Esophagus squamous epithelium (tissue), 5 donors: ENCODE measurements around the gene ASMT. TPM values are rescaled to one million over a fixed set of nuclear protein-coding genes. Genes with fewer than 3 reads are reported as not detected.
"Not testable (repeated sequence)": the region's sequence is repeated elsewhere in the genome, so short reads cannot be mapped to it uniquely, and the experiment has no call there.

ENCODE experiments used
- DNase-seq: peaks from one replicate; lab custom pipeline; 2025; lab: John Stamatoyannopoulos, UW
- H3K27ac ChIP-seq, 4 donors: fragments of 200-600 bp; sonication (generic); one replicate each; pipeline ENCODE4 v1.5.1; 2016 to 2019; ENCODE audit warnings: mild to moderate bottlenecking in 1 of 4
- H3K27me3 ChIP-seq, 4 donors: fragments of 200-600 bp; sonication (generic); 1 replicate in 3 of 4; 2 replicates in 1 of 4; pipeline versions ENCODE4 v1.5.1 to v1.6.0; 2017 to 2021; ENCODE audit warnings: antibody characterized with exemption in 1 of 4
- H3K36me3 ChIP-seq, 3 donors: fragments of 200-600 bp; sonication (generic); one replicate each; pipeline ENCODE4 v1.5.1; 2016 to 2019
- H3K4me1 ChIP-seq, 3 donors: fragments of 200-600 bp; sonication (generic); one replicate each; pipeline ENCODE4 v1.5.1; 2017 to 2019
- H3K4me3 ChIP-seq, 4 donors: fragments of 200-600 bp; sonication (generic); 1 replicate in 3 of 4; 2 replicates in 1 of 4; pipeline ENCODE4 v1.5.1; 2016 to 2019; ENCODE audit warnings: mild to moderate bottlenecking in 2 of 4, moderate library complexity in 1 of 4
- H3K9me3 ChIP-seq, 3 donors: fragments of 200-600 bp; sonication (generic); one replicate each; pipeline ENCODE4 v1.5.1; 2016 to 2019
- CTCF ChIP-seq, 6 experiments: fragments of 450-650 bp in 4 of 6; fragments of 200-600 bp in 2 of 6; sonication (generic) in 2 of 6; IDR thresholded peaks; one replicate each; pipeline ENCODE4 v1.5.1; 2016 to 2019; ENCODE audit warnings: antibody characterized with exemption in 6 of 6, mild to moderate bottlenecking in 4 of 6, moderate library complexity in 4 of 6
- POLR2A ChIP-seq, 4 donors: fragments of 450-650 bp; IDR thresholded peaks; one replicate each; pipeline ENCODE4 v1.6.1; 2017; ENCODE audit warnings: antibody characterized with exemption in 4 of 4, mild to moderate bottlenecking in 4 of 4, moderate library complexity in 3 of 4
- WGBS, 2 donors: methylation state at CpG; one replicate each; pipeline ENCODE4 v1.1.5; 2018; 5-methylcytosine and 5-hydroxymethylcytosine counted together
- intact Hi-C: fragments of 100-400 bp; cut with DNase I; formaldehyde crosslinking; loops from one replicate; pipeline ENCODE4 v1.15.0; 2022
- total RNA-seq, 4 donors: library from RNA; depleted of rRNA; stranded (reverse); fragments of >200 nt; gene quantifications; one replicate each; pipeline ENCODE4 v1.1.0, GENCODE V29; 2016
- donor health status: DM: yes; HTN: yes; CAD: no.

The ASMT gene
- total RNA-seq, 4 donors from 2014 or later = not detected

DNA sequence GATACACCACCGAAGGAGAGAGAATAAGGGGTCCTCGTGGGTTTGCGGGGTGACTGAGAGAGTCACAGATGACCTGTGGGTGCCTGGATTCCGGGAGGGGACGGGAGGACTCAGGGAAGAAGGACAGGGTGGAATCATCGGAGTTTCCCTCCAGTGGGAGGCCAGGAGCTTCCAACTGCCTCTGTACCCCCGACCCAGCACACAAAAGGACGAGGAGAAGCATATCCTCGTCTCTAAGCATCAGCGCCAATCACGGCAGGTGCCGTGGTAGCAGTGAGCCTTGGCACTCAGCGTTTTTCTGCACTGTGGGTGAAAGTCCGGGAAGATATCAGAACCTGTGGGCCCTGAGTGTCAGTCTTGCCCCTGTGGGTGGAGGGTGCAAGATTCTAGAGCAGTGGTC lies 62.0 kb downstream of the ASMT start:
- no peak for DNase-seq
- Histone ChIP-seq H3K9me3 (no peaks in the 10 kb centered on the region), H3K36me3 (no peaks in the 10 kb centered on the region), H3K4me3 (no peak overlapping the region), H3K4me1 (no peaks in the 10 kb centered on the region), H3K27ac (no peak overlapping the region), H3K27me3 (no peaks in the 10 kb centered on the region)
- TF ChIP-seq CTCF (IDR thresholded peaks at IDR 0.05) = no peak
- no peak for TF ChIP-seq POLR2A (IDR thresholded peaks at IDR 0.05)
- intact Hi-C loops = no loop called here
- WGBS, 2 donors = 79 to 89% methylated on average over 7 to 9 of the region's 14 CpGs

DNA sequence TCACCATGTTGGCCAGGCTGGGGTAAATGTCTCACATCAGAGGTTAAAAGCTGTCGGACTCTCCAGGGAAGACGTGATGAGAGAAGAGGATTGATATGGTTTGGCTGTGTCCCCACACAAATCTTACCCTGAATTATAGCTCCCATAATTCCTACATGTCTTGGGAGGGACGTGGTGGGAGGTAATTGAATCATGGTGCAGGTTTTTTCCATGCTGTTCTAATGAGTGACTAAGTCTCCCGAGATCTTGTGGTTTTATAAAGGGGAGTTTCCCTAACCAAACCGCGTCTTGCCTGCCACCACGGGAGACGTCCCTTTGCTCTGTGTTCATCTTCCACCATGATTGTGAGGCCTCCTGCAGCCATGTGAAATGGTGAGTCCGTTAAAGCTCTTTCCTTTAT lies 64.4 kb downstream of the ASMT start:
- 35 to 42% methylated on average over 8 to 9 of the region's 9 CpGs for WGBS, 2 donors

GRCh38 chrX:1681439-1681838 lies 66.6 kb downstream of the ASMT start:
- no peak overlapping the region for H3K4me3 ChIP-seq
- no peaks in the 10 kb centered on the region for H3K9me3 ChIP-seq
- no peak for DNase-seq
- TF ChIP-seq CTCF (IDR thresholded peaks at IDR 0.05) (no peak), POLR2A (IDR thresholded peaks at IDR 0.05) (no peak)
- no peak overlapping the region for H3K27ac ChIP-seq
- intact Hi-C loops = no loop called here
- no peaks in the 10 kb centered on the region for H3K27me3 ChIP-seq
- no peaks in the 10 kb centered on the region for H3K36me3 ChIP-seq
- no peaks in the 10 kb centered on the region for H3K4me1 ChIP-seq

More for the DNA sequence above, 64.4 kb downstream of the ASMT start:
- Histone ChIP-seq H3K36me3 (no peaks in the 10 kb centered on the region), H3K4me1 (no peaks in the 10 kb centered on the region), H3K4me3 (no peak overlapping the region), H3K27me3 (no peaks in the 10 kb centered on the region), H3K9me3 (no peaks in the 10 kb centered on the region), H3K27ac (no peak overlapping the region)
- no peak for DNase-seq
- intact Hi-C loops = no loop called here
- TF ChIP-seq CTCF (IDR thresholded peaks at IDR 0.05) = no peak
- TF ChIP-seq POLR2A (IDR thresholded peaks at IDR 0.05) = no peak

- intact Hi-C loops, H3K4me3 ChIP-seq, H3K36me3 ChIP-seq, H3K9me3 ChIP-seq, H3K27me3 ChIP-seq, H3K27ac ChIP-seq, H3K4me1 ChIP-seq, DNase-seq: not testable (repeated sequence)
Observed at GRCh38 chrX:1681856-1682255, 67.0 kb downstream of the ASMT start.

DNA sequence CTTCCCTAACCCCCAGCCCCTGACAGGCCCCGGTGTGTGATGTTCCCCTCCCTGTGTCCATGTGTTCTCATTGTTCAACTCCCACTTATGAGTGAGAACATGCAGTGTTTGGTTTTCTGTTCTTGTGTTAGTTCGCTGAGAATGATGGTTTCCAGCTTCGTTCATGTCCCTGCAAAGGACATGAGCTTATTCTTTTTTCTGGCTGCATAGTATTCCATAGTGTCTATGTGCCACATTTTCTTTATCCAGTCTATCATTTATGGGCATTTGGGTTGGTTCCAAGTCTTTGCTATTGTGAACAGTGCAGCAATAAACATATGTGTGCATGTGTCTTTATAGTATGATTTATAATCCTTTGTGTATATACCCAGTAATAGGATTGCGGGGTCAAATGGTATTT lies 67.6 kb downstream of the ASMT start:
- WGBS, 2 donors = 92 to 95% methylated on average over 4 of the region's 4 CpGs
- DNase-seq, H3K36me3 ChIP-seq, H3K9me3 ChIP-seq, intact Hi-C loops, H3K27me3 ChIP-seq, H3K27ac ChIP-seq, H3K4me3 ChIP-seq, H3K4me1 ChIP-seq: not testable (repeated sequence)

- 58 to 86% methylated on average over 1 to 7 of the region's 8 CpGs for WGBS, 2 donors
- H3K27me3 ChIP-seq, H3K4me3 ChIP-seq, H3K27ac ChIP-seq, DNase-seq, H3K36me3 ChIP-seq, intact Hi-C loops, H3K4me1 ChIP-seq, H3K9me3 ChIP-seq: not testable (repeated sequence)
Observed at GRCh38 chrX:1684883-1685282, 70.0 kb downstream of the ASMT start.

DNA sequence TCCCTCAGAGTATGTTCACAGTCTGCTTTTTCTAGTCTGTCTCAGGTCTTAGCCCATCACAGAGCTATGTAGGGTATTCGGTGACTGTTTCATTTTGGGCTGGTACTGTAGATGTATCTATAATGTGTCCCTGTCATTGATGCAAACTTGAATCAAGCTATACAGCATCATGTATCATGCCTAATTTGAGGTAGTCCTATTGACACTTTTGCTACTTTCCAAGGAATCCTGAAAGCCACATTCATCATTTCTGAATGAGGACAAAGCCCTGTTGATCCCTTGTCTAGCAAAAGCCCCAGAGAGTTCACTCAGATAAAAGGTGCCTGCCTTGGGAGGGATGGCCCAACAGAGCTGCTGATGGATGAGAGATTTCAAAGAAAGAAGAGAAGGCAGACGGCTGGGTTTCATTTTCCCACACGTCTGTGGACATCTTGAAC lies 70.6 kb downstream of the ASMT start:
- H3K36me3 ChIP-seq, H3K27ac ChIP-seq, DNase-seq, H3K27me3 ChIP-seq, intact Hi-C loops, H3K4me3 ChIP-seq, H3K4me1 ChIP-seq, H3K9me3 ChIP-seq: not testable (repeated sequence)
- 83 to 89% methylated on average over 1 of the region's 3 CpGs for WGBS, 2 donors
